Colonic mucosa (tissue), 4 donors: Measurements from ENCODE around the gene PAK4. TPM values are rescaled to one million over a fixed set of nuclear protein-coding genes. Genes with fewer than 3 reads are reported as not detected.
"Not testable (repeated sequence)": the region's sequence is repeated elsewhere in the genome, so short reads cannot be mapped to it uniquely, and the experiment has no call there.

ENCODE experiments used
- DNase-seq: peaks from one replicate; pipeline ENCODE4 v3.0.0-alpha.2; 2020
- H3K27ac ChIP-seq: fragments of 200-600 bp; one replicate; pipeline ENCODE4 v1.8.0; 2021
- H3K27me3 ChIP-seq: fragments of 200-600 bp; one replicate; pipeline ENCODE4 v1.8.0; 2021
- H3K36me3 ChIP-seq: fragments of 200-600 bp; one replicate; pipeline ENCODE4 v1.8.0; 2021
- H3K4me1 ChIP-seq: fragments of 200-600 bp; one replicate; pipeline ENCODE4 v1.8.0; 2021; ENCODE audit warnings: mild to moderate bottlenecking
- H3K4me3 ChIP-seq: fragments of 200-600 bp; one replicate; pipeline ENCODE4 v1.8.0; 2021
- H3K9ac ChIP-seq, 2 donors: one replicate each; pipeline ENCODE4 v1.7.0; 2013; ENCODE audit warnings: control low read depth in 2 of 2, low read depth in 2 of 2, low read length in 2 of 2
- H3K9me3 ChIP-seq: fragments of 200-600 bp; one replicate; pipeline ENCODE4 v1.8.0; 2021
- intact Hi-C: fragments of 100-400 bp; cut with DNase I; formaldehyde crosslinking; loops from one replicate; pipeline ENCODE4 v1.14.1; 2022
- total RNA-seq, 2 donors: library from RNA; stranded (reverse); fragmentation: NEBNext Ultra II Directional in 1 of 2; extraction: Animal tissue kit (Norgen Biotek cat#: 25700) in 1 of 2; gene quantifications; one replicate each; pipeline ENCODE4 v1.2.1, GENCODE V29; 2021
- TF ChIP-seq, protein P1 (sequence below): fragments of 200-600 bp; IDR thresholded peaks from one replicate; pipeline ENCODE4 v1.8.0; 2022; ENCODE audit warnings: antibody characterized with exemption, mild to moderate bottlenecking
- donor health status: healthy.
- donor health status: DM: no; HTN: no; CAD: no.
- donor health status: DM: no; HTN: no; CAD: no.

Gene PAK4
- total RNA-seq, 2 donors from 2014 or later = 85.5 to 127 TPM

DNA sequence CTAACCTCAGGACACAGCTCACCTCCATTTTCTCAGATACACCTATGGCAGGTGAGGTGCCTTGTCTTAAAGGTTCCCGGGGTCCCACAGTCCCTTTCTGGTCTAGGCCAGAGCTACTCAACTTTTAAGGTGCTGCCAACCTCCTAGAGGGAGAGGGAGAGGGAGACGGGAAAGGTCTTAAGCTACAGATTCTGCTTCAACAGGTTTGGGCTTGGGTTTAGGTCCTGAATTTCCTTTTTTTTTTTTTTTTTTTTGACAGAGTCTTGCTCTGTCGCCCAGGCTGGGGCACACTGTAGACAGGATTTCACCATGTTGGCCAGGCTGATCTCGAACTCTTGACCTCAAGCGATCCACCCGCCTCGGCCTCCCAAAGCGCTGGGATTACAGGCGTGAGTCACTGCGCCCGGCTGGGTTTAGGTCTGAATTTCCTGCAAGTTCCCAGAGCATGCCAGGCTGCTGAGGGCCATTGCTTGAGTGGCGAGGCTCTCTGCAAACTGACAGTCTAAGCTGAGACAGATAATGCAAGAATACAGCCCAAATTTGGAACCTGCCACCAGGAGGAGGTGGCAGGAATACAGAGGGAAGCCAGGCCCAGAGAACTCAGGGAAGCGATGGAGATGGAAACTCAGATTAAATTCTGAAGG, 86.3 kb downstream of the PAK4 start:
- Histone ChIP-seq H3K4me3 (no peak overlapping the region), H3K9ac (no peak overlapping the region), H3K9me3 (no peaks in the 10 kb centered on the region), H3K27me3 (no peaks in the 10 kb centered on the region), H3K4me1 (no peaks in the 10 kb centered on the region), H3K36me3 (no peaks in the 10 kb centered on the region), H3K27ac (no peak overlapping the region)
- intact Hi-C loops = loop anchor here (5.0 kb wide), 1 partner anchor 115 kb away; no protein-coding TSS in a partner anchor
- TF ChIP-seq, protein P1, sequence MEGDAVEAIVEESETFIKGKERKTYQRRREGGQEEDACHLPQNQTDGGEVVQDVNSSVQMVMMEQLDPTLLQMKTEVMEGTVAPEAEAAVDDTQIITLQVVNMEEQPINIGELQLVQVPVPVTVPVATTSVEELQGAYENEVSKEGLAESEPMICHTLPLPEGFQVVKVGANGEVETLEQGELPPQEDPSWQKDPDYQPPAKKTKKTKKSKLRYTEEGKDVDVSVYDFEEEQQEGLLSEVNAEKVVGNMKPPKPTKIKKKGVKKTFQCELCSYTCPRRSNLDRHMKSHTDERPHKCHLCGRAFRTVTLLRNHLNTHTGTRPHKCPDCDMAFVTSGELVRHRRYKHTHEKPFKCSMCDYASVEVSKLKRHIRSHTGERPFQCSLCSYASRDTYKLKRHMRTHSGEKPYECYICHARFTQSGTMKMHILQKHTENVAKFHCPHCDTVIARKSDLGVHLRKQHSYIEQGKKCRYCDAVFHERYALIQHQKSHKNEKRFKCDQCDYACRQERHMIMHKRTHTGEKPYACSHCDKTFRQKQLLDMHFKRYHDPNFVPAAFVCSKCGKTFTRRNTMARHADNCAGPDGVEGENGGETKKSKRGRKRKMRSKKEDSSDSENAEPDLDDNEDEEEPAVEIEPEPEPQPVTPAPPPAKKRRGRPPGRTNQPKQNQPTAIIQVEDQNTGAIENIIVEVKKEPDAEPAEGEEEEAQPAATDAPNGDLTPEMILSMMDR = no peak
- DNase-seq = no peak

DNA sequence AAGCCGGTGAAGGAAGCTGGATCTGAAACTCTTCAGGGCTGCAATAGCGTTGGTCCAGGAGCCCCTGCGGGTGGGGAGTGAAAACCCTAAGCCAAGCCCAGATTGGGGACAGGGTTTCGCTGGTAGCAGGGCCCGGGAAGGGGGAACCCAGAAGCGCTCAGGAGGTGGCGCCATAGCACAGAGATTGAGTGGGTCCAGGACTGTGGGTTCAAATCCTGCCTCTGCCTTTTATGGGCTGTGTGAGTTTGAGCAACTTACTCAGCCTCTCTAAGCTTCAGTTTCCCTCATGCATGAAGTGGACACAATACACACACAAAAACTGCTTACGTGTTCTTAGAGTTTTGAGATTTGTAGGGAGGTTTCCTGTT, 86.8 kb downstream of the PAK4 start:
- intact Hi-C loops = loop anchor here (5.0 kb wide), 1 partner anchor 115 kb away; no protein-coding TSS in a partner anchor
- peak; percentile 43 for DNase-seq

DNA sequence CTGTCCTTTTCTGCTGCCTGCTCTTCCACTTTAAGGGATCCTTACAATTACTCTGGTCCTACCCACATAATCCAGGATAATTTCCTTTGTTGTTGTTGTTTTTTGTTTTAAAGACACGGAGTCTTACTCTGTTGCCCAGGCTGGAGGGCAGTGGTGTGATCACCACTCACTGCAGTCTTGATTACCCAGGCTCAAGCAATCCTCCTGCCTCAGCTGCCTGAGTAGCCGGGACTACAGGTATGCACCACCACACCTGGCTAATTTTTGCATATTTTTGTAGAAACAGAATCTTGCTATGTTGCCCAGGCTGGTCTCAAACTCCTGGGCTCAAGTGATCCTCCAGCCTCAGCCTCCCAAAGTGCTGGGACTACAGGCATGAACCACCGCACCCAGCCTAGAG, 89.7 kb downstream of the PAK4 start:
- H3K4me1 ChIP-seq, H3K27me3 ChIP-seq, H3K36me3 ChIP-seq, H3K9me3 ChIP-seq, H3K4me3 ChIP-seq, DNase-seq, H3K9ac ChIP-seq, H3K27ac ChIP-seq, intact Hi-C loops: not testable (repeated sequence)

More for the DNA sequence above, 86.8 kb downstream of the PAK4 start:
- no peak overlapping the region for H3K9ac ChIP-seq
- no peaks in the 10 kb centered on the region for H3K27me3 ChIP-seq
- no peaks in the 10 kb centered on the region for H3K36me3 ChIP-seq
- TF ChIP-seq, protein P1 = no peak
- H3K9me3 ChIP-seq = no peaks in the 10 kb centered on the region
- no peak overlapping the region for H3K27ac ChIP-seq
- no peaks in the 10 kb centered on the region for H3K4me1 ChIP-seq
- H3K4me3 ChIP-seq = no peak overlapping the region

GRCh38 chr19:39217094-39217493, 91.5 kb downstream of the PAK4 start:
- H3K9ac ChIP-seq = no peak overlapping the region
- intact Hi-C loops = no loop called here
- no peaks in the 10 kb centered on the region for H3K27me3 ChIP-seq
- no peaks in the 10 kb centered on the region for H3K4me1 ChIP-seq
- no peak overlapping the region for H3K27ac ChIP-seq
- TF ChIP-seq, protein P1 = no peak
- H3K9me3 ChIP-seq = no peaks in the 10 kb centered on the region
- DNase-seq = no peak
- H3K36me3 ChIP-seq = no peaks in the 10 kb centered on the region
- no peak overlapping the region for H3K4me3 ChIP-seq

DNA sequence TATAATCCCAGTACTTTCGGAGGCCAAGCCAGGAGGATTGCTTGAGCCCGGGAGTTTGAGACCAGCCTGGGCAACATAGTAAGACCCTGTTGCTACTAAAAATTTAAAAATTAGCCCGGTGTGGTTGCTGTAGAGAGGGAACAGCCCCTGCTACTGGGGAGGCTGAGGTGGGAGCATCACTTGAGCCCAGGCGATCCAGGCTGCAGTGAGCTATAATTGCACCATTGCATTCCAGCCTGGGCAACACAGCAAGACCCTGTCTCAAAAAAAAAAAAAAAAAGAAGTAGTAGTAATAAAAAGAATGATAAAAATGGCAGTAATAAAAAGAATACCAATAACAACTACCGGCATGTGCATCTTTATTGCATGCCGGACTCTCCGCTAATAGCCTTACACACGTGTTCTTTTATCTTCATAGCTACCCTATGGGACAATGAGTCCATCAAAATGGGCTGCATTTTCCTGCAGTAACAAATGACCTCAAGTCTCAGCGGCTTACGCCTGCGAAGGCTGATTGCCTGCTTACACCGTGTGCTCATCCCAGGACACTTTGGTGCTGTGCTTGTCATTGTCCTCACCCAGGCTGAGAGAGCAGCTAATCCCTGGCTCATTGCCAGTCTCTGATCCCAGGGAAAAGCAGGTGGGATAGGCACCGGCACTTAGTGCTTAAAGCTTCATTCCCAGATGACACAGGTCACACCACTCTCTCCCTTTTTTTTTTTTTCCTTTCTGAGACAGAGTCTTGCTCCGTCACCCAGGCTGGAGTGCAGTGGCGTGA, 92.8 kb downstream of the PAK4 start:
- H3K27ac ChIP-seq = no peak overlapping the region
- no peak overlapping the region for H3K4me3 ChIP-seq
- intact Hi-C loops = no loop called here
- no peaks in the 10 kb centered on the region for H3K4me1 ChIP-seq
- TF ChIP-seq, protein P1 = no peak
- no peaks in the 10 kb centered on the region for H3K9me3 ChIP-seq
- no peaks in the 10 kb centered on the region for H3K27me3 ChIP-seq
- no peak for DNase-seq
- no peaks in the 10 kb centered on the region for H3K36me3 ChIP-seq
- no peak overlapping the region for H3K9ac ChIP-seq

DNA sequence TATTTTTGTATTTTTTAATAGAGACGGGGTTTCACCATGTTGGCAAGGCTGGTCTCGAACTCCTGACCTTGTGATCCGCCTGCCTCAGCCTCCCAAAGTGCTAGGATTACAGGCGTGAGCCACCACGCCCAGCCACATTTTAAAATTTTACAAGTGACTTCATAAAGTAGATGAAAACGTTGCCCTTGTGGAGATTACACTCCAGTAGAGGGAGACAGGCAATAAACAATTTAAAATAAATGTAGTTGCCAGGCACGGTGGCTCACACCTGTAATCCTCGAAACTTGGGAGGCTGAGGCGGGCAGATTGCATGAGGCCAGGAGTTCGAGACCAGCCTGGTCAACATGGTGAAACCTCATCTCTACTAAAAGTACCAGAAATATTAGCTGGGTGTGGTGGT, 93.5 kb downstream of the PAK4 start:
- DNase-seq, H3K9ac ChIP-seq, H3K27me3 ChIP-seq, intact Hi-C loops, H3K27ac ChIP-seq, H3K9me3 ChIP-seq, H3K4me3 ChIP-seq, H3K4me1 ChIP-seq, H3K36me3 ChIP-seq: not testable (repeated sequence)
